ENCODE data around the gene PCDHB6. TPM values are rescaled to one million over a fixed set of nuclear protein-coding genes. Genes with fewer than 3 reads are reported as not detected.
A peak's percentile ranks its signal among the peaks of the same experiment; 100 is the strongest.
"Not testable (repeated sequence)": the region's sequence is repeated elsewhere in the genome, so short reads cannot be mapped to it uniquely, and the experiment has no call there.

The PCDHB6 gene
- total RNA-seq, 6 donors from 2014 or later: 0.46 to 1.0 (median 0.77) TPM; not detected in 1

- no peak overlapping the region for H3K27ac ChIP-seq
- H3K27me3 ChIP-seq: no peaks in the 10 kb centered on the region
- ATAC-seq (ENCODE audit: low FRiP score in 2 of 2) (no peak), DNase-seq (no peak)
- peaks cover 0 to 46% (median 17%) of the 10 kb centered on the region in 4 donors for H3K9me3 ChIP-seq
- 29 to 54% methylated on average over 2 of the region's 2 CpGs for WGBS, 2 donors
- no peaks in the 10 kb centered on the region for H3K4me1 ChIP-seq
- TF ChIP-seq POLR2AphosphoS5 (IDR thresholded peaks at IDR 0.05): no peak
- TF ChIP-seq EP300 (IDR thresholded peaks at IDR 0.05): no peak
- no peak for TF ChIP-seq POLR2A (IDR thresholded peaks at IDR 0.05)
- no peak for TF ChIP-seq CTCF (IDR thresholded peaks at IDR 0.05)
- H3K4me3 ChIP-seq: no peak overlapping the region
- no peaks in the 10 kb centered on the region for H3K36me3 ChIP-seq
Observed at GRCh38 chr5:141119250-141119649, 30.6 kb upstream of the PCDHB6 start.

GRCh38 chr5:141121563-141121962, 28.3 kb upstream of the PCDHB6 start, which contains the start of gene PCDHB4:
TSS of gene PCDHB4 (plus strand) at chr5:141121818. CDS start at chr5:141121999, 181 bp downstream.
- ATAC-seq (ENCODE audit: low FRiP score in 2 of 2): no peak
- H3K4me3 ChIP-seq: peak within 1 kb of the TSS in 2 of 4 donors; percentile 36 to 40
- peaks cover 0 to 45% (median 18%) of the 10 kb centered on the region in 4 donors for H3K9me3 ChIP-seq
- TF ChIP-seq POLR2AphosphoS5 (IDR thresholded peaks at IDR 0.05) (no peak), CTCF (IDR thresholded peaks at IDR 0.05) (peak in 1 of 6 experiments; percentile 19), POLR2A (IDR thresholded peaks at IDR 0.05) (no peak), EP300 (IDR thresholded peaks at IDR 0.05) (no peak)
- WGBS, 2 donors: 18 to 23% methylated on average over 16 of the region's 16 CpGs
- no peaks in the 10 kb centered on the region for H3K27me3 ChIP-seq
- H3K4me1 ChIP-seq: no peaks in the 10 kb centered on the region
- H3K27ac ChIP-seq: no peak within 1 kb of the TSS
- no peaks in the 10 kb centered on the region for H3K36me3 ChIP-seq
- no peak for DNase-seq

GRCh38 chr5:141121985-141122384, 27.9 kb upstream of the PCDHB6 start:
- Histone ChIP-seq H3K36me3 (no peaks in the 10 kb centered on the region), H3K4me1 (no peaks in the 10 kb centered on the region), H3K9me3 (peaks cover 0 to 41% (median 16%) of the 10 kb centered on the region in 4 donors), H3K27me3 (no peaks in the 10 kb centered on the region), H3K27ac (no peak overlapping the region), H3K4me3 (peak overlapping the region in 2 of 4 donors; percentile 36 to 40)
- peak in 1 of 2 donors; percentile 8 for DNase-seq
- WGBS, 2 donors: 32 to 52% methylated on average over 12 of the region's 12 CpGs
- no peak for TF ChIP-seq POLR2AphosphoS5 (IDR thresholded peaks at IDR 0.05)
- TF ChIP-seq CTCF (IDR thresholded peaks at IDR 0.05): no peak
- TF ChIP-seq POLR2A (IDR thresholded peaks at IDR 0.05): no peak
- no peak for TF ChIP-seq EP300 (IDR thresholded peaks at IDR 0.05)
- ATAC-seq (ENCODE audit: low FRiP score in 2 of 2): no peak

- peaks cover 0 to 39% (median 15%) of the 10 kb centered on the region in 4 donors for H3K9me3 ChIP-seq
- WGBS, 2 donors: 41% methylated on average over 28 of the region's 73 CpGs; no CpG with 5 or more reads in 1 of the 2 donors
- ATAC-seq (ENCODE audit: low FRiP score in 2 of 2); H3K4me3 ChIP-seq; H3K36me3 ChIP-seq; H3K4me1 ChIP-seq; H3K27me3 ChIP-seq; H3K27ac ChIP-seq: not testable (repeated sequence)
- DNase-seq: peak in 1 of 2 donors; percentile 77
Observed at GRCh38 chr5:141123396-141124135, 26.3 kb upstream of the PCDHB6 start.

GRCh38 chr5:141127305-141127704, 22.6 kb upstream of the PCDHB6 start:
- peaks cover 0 to 25% (median 9%) of the 10 kb centered on the region in 4 donors for H3K9me3 ChIP-seq
- TF ChIP-seq EP300 (IDR thresholded peaks at IDR 0.05): no peak
- TF ChIP-seq CTCF (IDR thresholded peaks at IDR 0.05): no peak
- no peak for TF ChIP-seq POLR2AphosphoS5 (IDR thresholded peaks at IDR 0.05)
- TF ChIP-seq POLR2A (IDR thresholded peaks at IDR 0.05): no peak
- 85 to 94% methylated on average over 1 of the region's 1 CpG for WGBS, 2 donors

More at GRCh38 chr5:141127305-141127704, 22.6 kb upstream of the PCDHB6 start:
- Histone ChIP-seq H3K27me3 (no peaks in the 10 kb centered on the region), H3K27ac (no peak overlapping the region), H3K36me3 (no peaks in the 10 kb centered on the region), H3K4me3 (no peak overlapping the region), H3K4me1 (no peaks in the 10 kb centered on the region)
- ATAC-seq (ENCODE audit: low FRiP score in 2 of 2): no peak
- no peak for DNase-seq
